ENCODE data around the gene TEX30.

TEX30 gene

DNA sequence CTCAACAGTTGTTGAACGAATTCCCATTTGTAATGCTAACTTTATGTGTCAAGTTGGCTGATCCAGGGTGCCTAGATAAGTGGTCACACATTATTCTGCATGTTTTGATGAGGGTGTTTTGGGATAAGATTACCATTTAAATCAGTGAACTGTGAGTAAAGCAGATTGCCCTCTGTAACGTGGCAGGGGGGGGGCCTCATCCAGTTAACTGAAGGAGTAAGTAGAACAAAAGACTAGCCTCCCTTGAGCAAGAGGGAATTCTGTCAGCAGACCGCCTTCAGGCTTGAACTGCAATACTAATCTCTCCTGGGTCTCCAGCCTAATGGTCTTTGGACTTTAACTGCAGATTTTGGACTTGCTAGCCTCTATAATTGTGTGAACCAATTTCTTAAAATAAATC lies 4.2 kb upstream of the TEX30 start:
- H3K9ac ChIP-seq (ENCODE audit: low read length) = no peak overlapping the region
- H3K36me3 ChIP-seq (ENCODE audit: control insufficient read depth, insufficient read depth, low read length, severe bottlenecking) = no peaks in the 10 kb centered on the region
- no peaks in the 10 kb centered on the region for H3K9me3 ChIP-seq (ENCODE audit: control insufficient read depth, low read length)
- peaks cover 4% of the 10 kb centered on the region for H3K4me1 ChIP-seq (ENCODE audit: control insufficient read depth, insufficient read depth, low read length)
- no peaks in the 10 kb centered on the region for H3K27me3 ChIP-seq (replicated peaks; ENCODE audit: control insufficient read depth, insufficient read depth, low read length)
- H3K4me3 ChIP-seq (ENCODE audit: low read length) = no peak overlapping the region
- DNase-seq (ENCODE audit: low read depth) = no peak

GRCh38 chr13:102776271-102776670 lies 2.7 kb upstream of the TEX30 start:
- no peaks in the 10 kb centered on the region for H3K36me3 ChIP-seq (ENCODE audit: control insufficient read depth, insufficient read depth, low read length, severe bottlenecking)
- no peaks in the 10 kb centered on the region for H3K9me3 ChIP-seq (ENCODE audit: control insufficient read depth, low read length)
- H3K9ac ChIP-seq (ENCODE audit: low read length) = no peak overlapping the region
- H3K4me3 ChIP-seq (ENCODE audit: low read length) = no peak overlapping the region
- H3K27me3 ChIP-seq (replicated peaks; ENCODE audit: control insufficient read depth, insufficient read depth, low read length) = no peaks in the 10 kb centered on the region
- H3K4me1 ChIP-seq (ENCODE audit: control insufficient read depth, insufficient read depth, low read length) = peaks cover 4% of the 10 kb centered on the region
- DNase-seq (ENCODE audit: low read depth) = no peak

- no peaks in the 10 kb centered on the region for H3K27me3 ChIP-seq (replicated peaks; ENCODE audit: control insufficient read depth, insufficient read depth, low read length)
- no peaks in the 10 kb centered on the region for H3K36me3 ChIP-seq (ENCODE audit: control insufficient read depth, insufficient read depth, low read length, severe bottlenecking)
- H3K9ac ChIP-seq (ENCODE audit: low read length) = no peak overlapping the region
- no peak for DNase-seq (ENCODE audit: low read depth)
- no peak overlapping the region for H3K4me3 ChIP-seq (ENCODE audit: low read length)
- peaks cover 4% of the 10 kb centered on the region for H3K4me1 ChIP-seq (ENCODE audit: control insufficient read depth, insufficient read depth, low read length)
- H3K9me3 ChIP-seq (ENCODE audit: control insufficient read depth, low read length) = no peaks in the 10 kb centered on the region
Measured at GRCh38 chr13:102774591-102775520, 1.3 kb upstream of the TEX30 start.

DNA sequence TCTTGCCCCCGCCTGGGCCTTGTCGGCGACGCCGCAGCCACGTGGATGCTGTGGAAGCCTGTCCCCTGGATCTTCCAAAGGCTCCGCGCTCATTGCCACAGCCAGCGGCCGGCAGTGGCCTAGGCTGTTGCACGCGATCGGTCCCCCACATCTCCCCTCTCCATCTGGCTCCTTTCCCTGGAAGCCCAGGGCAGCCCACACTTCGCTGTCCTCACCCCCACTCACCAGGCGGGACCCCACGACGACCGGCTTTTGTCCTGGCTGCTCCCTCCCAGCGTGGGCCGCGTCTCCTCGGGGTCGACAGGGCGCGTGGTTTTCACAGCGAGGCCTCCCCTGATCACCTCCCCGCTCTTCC lies 605 bp upstream of the TEX30 start:
- Histone ChIP-seq H3K27me3 (replicated peaks; ENCODE audit: control insufficient read depth, insufficient read depth, low read length) (no peaks in the 10 kb centered on the region), H3K9ac (ENCODE audit: low read length) (peak overlapping the region; percentile 94), H3K9me3 (ENCODE audit: control insufficient read depth, low read length) (no peaks in the 10 kb centered on the region), H3K4me3 (ENCODE audit: low read length) (peak overlapping the region; percentile 86), H3K36me3 (ENCODE audit: control insufficient read depth, insufficient read depth, low read length, severe bottlenecking) (no peaks in the 10 kb centered on the region), H3K4me1 (ENCODE audit: control insufficient read depth, insufficient read depth, low read length) (peaks cover 4% of the 10 kb centered on the region)
- no peak for DNase-seq (ENCODE audit: low read depth)

DNA sequence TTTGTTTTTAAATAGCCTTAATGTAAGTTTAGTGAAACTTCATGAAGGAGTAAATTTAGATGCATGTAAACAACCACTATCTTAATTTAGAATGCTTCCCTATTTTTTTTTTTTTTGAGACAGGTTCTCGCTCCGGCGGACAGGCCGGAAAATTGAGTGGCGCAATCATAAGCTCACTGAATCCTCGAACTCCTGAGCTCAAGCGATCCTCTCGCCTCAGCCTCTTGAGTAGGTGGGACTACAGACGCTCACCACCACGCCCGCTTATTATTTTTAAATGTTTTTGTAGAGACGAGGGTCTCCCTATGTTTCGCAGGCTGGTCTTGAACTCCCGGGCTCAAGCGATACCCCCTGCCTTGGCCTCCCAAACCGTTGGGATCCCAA lies 1.6 kb downstream of the TEX30 start:
- DNase-seq (ENCODE audit: low read depth) = no peak
- Histone ChIP-seq H3K4me1 (ENCODE audit: control insufficient read depth, insufficient read depth, low read length) (peaks cover 6% of the 10 kb centered on the region), H3K36me3 (ENCODE audit: control insufficient read depth, insufficient read depth, low read length, severe bottlenecking) (no peaks in the 10 kb centered on the region), H3K4me3 (ENCODE audit: low read length) (peak overlapping the region; percentile 86), H3K27me3 (replicated peaks; ENCODE audit: control insufficient read depth, insufficient read depth, low read length) (no peaks in the 10 kb centered on the region), H3K9ac (ENCODE audit: low read length) (peak overlapping the region; percentile 94), H3K9me3 (ENCODE audit: control insufficient read depth, low read length) (no peaks in the 10 kb centered on the region)

DNA sequence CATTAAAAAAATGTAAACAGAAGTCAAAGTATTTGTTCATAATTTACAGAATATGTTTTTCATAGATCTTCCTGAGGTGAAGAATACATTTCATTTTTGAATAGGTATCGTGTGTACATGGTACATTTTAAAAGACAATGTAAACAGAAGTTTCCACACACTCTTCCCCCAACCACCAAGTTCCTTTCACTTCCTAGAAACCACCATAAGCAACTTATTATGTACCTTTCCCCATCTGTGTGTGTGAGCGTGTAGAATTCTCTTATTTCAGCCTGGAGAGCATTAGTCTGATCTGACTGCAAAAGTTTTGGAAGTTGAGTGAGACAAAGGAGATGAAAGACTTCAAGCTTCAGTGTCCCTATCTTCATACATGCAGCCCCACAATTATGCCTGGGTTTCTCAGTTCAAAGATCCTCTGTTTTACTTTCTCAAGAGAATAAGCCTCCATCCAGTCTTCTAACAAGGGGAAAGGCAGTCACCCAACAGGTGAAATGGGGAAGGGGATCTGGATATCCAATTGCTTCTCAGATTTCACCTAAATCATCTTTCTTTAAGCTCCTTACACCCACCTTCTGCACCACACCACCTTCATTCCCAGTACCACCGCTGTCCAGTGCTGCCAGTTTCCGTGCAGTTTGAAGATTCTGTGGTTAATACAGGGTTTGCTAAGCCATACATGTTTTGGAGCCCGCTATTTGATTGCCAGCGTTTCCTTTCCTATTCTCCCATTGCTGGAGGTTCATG lies 2.1 kb downstream of the TEX30 start:
- no peak overlapping the region for H3K4me3 ChIP-seq (ENCODE audit: low read length)
- no peaks in the 10 kb centered on the region for H3K9me3 ChIP-seq (ENCODE audit: control insufficient read depth, low read length)
- peaks cover 10% of the 10 kb centered on the region for H3K4me1 ChIP-seq (ENCODE audit: control insufficient read depth, insufficient read depth, low read length)
- no peak overlapping the region for H3K9ac ChIP-seq (ENCODE audit: low read length)
- no peak for DNase-seq (ENCODE audit: low read depth)
- no peaks in the 10 kb centered on the region for H3K27me3 ChIP-seq (replicated peaks; ENCODE audit: control insufficient read depth, insufficient read depth, low read length)
- H3K36me3 ChIP-seq (ENCODE audit: control insufficient read depth, insufficient read depth, low read length, severe bottlenecking) = peaks cover under 1% of the 10 kb centered on the region

DNA sequence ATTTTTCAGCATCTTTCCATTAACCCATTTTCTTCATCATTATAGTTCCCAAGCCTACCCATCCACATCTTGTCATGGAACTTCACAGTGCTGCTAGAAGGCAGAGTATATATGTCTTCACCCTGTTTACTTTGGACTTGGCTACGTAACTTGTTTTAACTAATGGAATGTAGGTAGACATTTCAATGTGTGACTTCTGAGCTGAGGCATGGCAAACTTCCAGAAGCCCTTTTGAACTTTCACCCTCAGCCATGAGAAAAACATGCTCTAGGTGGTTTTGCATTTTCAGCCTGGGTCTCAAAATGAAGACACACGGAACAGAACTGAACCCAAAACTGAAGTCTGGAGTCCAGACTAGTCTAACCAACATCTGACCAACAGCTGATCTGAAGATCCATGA lies 3.2 kb downstream of the TEX30 start:
- DNase-seq (ENCODE audit: low read depth) = no peak
- no peaks in the 10 kb centered on the region for H3K27me3 ChIP-seq (replicated peaks; ENCODE audit: control insufficient read depth, insufficient read depth, low read length)
- peaks cover 8% of the 10 kb centered on the region for H3K36me3 ChIP-seq (ENCODE audit: control insufficient read depth, insufficient read depth, low read length, severe bottlenecking)
- no peak overlapping the region for H3K9ac ChIP-seq (ENCODE audit: low read length)
- H3K9me3 ChIP-seq (ENCODE audit: control insufficient read depth, low read length) = no peaks in the 10 kb centered on the region
- no peak overlapping the region for H3K4me3 ChIP-seq (ENCODE audit: low read length)
- peaks cover 12% of the 10 kb centered on the region for H3K4me1 ChIP-seq (ENCODE audit: control insufficient read depth, insufficient read depth, low read length)

GRCh38 chr13:102769679-102770078 lies 3.9 kb downstream of the TEX30 start:
- Histone ChIP-seq H3K36me3 (ENCODE audit: control insufficient read depth, insufficient read depth, low read length, severe bottlenecking) (peaks cover 8% of the 10 kb centered on the region), H3K4me3 (ENCODE audit: low read length) (no peak overlapping the region), H3K27me3 (replicated peaks; ENCODE audit: control insufficient read depth, insufficient read depth, low read length) (no peaks in the 10 kb centered on the region), H3K9me3 (ENCODE audit: control insufficient read depth, low read length) (no peaks in the 10 kb centered on the region), H3K9ac (ENCODE audit: low read length) (no peak overlapping the region), H3K4me1 (ENCODE audit: control insufficient read depth, insufficient read depth, low read length) (peaks cover 12% of the 10 kb centered on the region)
- peak; percentile 26 for DNase-seq (ENCODE audit: low read depth)

DNA sequence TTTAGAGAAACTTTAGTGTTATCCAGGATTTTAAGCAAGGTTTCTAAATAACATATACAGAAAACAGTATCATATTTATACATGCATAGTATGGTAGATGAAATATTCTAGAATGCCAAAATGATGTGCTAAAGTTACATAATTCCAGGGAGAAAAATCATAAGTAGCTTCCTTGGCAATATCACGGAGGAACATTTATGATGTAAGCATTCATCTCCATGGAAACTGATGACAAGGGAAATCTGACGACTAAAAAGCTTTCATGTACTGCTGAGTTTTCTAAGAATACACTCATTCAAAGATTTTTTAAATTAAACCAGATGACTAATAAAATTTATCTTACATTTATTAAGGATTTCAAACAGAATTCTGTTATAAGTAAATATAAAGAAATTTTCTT lies 4.7 kb downstream of the TEX30 start:
- no peaks in the 10 kb centered on the region for H3K27me3 ChIP-seq (replicated peaks; ENCODE audit: control insufficient read depth, insufficient read depth, low read length)
- no peak overlapping the region for H3K4me3 ChIP-seq (ENCODE audit: low read length)
- no peak overlapping the region for H3K9ac ChIP-seq (ENCODE audit: low read length)
- H3K36me3 ChIP-seq (ENCODE audit: control insufficient read depth, insufficient read depth, low read length, severe bottlenecking) = peaks cover 8% of the 10 kb centered on the region
- H3K9me3 ChIP-seq (ENCODE audit: control insufficient read depth, low read length) = no peaks in the 10 kb centered on the region
- no peak for DNase-seq (ENCODE audit: low read depth)
- peaks cover 9% of the 10 kb centered on the region for H3K4me1 ChIP-seq (ENCODE audit: control insufficient read depth, insufficient read depth, low read length)

DNA sequence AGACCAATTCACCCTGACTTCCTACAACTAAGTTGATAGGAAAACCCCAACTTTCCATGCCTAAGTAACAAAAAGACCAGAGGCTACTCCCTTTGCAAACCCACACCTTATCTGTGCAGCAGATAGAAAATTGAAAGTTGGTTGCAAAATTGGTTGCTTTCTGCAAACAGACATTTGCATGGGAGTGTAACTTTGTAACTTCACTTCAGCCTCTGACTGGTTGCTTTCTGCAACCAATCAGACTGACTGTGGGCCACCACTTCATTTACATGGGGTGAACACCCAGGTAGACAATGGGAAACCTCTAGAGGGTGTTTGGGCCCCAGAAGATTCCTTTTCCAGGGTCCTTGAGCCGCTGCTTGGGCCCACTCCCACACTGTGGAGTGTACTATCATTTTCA lies 9.8 kb downstream of the TEX30 start:
- no peak overlapping the region for H3K4me3 ChIP-seq (ENCODE audit: low read length)
- H3K9me3 ChIP-seq (ENCODE audit: control insufficient read depth, low read length) = no peaks in the 10 kb centered on the region

DNA sequence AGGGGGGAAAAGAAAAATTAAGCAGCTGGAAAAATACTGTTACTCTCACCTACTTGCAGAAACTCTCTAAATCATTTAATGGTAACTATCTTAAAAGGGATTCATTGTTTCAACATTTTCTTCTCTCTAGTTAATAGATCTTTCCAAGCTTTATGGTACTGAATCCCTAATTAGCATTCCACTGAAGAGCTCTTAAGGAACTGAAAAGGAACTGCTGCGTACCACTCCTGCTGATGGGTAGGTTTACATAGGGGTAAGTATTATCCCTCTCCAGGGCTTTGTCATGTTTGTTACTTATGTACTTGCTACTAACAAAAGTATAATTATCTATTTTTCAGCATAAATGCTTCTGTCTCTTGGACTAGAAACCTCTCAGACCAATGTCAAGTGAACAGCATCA lies 12.5 kb downstream of the TEX30 start:
- Histone ChIP-seq H3K4me3 (ENCODE audit: low read length) (no peak overlapping the region), H3K9ac (ENCODE audit: low read length) (no peak overlapping the region), H3K4me1 (ENCODE audit: control insufficient read depth, insufficient read depth, low read length) (no peaks in the 10 kb centered on the region), H3K36me3 (ENCODE audit: control insufficient read depth, insufficient read depth, low read length, severe bottlenecking) (peaks cover 4% of the 10 kb centered on the region), H3K9me3 (ENCODE audit: control insufficient read depth, low read length) (no peaks in the 10 kb centered on the region), H3K27me3 (replicated peaks; ENCODE audit: control insufficient read depth, insufficient read depth, low read length) (no peaks in the 10 kb centered on the region)
- no peak for DNase-seq (ENCODE audit: low read depth)

More for the DNA sequence above, 9.8 kb downstream of the TEX30 start:
- Histone ChIP-seq H3K4me1 (ENCODE audit: control insufficient read depth, insufficient read depth, low read length) (peaks cover 8% of the 10 kb centered on the region), H3K36me3 (ENCODE audit: control insufficient read depth, insufficient read depth, low read length, severe bottlenecking) (peaks cover 8% of the 10 kb centered on the region), H3K9ac (ENCODE audit: low read length) (no peak overlapping the region), H3K27me3 (replicated peaks; ENCODE audit: control insufficient read depth, insufficient read depth, low read length) (no peaks in the 10 kb centered on the region)
- DNase-seq (ENCODE audit: low read depth) = no peak
